SW480 (cell line): Measurements from ENCODE around the gene NUF2.
"Not testable (repeated sequence)": the region's sequence is repeated elsewhere in the genome, so short reads cannot be mapped to it uniquely, and the experiment has no call there.

Experiments used
- DNase-seq: peaks from one replicate; pipeline ENCODE4 v3.0.0-alpha.2; 2016; ENCODE audit warnings: low spot score

Gene NUF2

DNA sequence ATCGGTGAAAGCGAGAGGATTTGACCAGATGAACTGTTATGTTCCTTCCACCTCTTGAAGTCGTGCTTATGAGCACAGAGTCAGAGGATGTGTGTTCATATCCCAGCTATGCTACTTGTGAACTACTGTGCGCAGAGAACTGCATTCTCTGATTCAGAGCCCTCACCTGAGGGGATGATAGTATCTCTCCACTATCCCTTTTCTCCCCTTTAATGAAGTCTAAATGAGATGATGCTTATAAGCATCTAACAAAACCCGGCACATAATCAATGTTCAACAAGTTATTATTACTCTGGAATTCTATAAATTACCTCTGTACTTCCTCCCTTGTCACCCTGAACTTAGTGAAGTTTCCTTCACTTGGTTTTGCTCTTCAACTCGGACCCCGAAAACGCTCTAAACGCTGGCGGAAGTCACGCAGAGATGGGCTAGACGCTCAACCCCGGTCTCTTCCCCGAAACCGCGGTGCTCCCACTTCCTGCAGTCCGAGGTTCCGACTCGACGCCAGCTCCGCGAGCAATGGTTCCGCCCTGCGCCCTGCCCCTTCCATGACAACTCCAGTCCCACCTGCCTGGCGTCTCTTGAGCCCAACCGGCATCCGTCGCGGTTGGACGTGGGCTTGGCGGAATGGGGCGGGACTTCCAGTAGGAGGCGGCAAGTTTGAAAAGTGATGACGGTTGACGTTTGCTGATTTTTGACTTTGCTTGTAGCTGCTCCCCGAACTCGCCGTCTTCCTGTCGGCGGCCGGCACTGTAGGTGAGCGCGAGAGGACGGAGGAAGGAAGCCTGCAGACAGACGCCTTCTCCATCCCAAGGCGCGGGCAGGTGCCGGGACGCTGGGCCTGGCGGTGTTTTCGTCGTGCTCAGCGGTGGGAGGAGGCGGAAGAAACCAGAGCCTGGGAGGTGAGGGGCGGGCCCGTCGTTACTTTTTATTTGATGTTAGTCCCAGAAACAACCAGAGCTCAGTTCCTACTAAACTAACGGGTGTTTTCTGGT, at the start of gene NUF2:
NUF2 (plus strand) TSS at position 644 of the 995 bp plus-strand sequence. CDS start 4,098 bp downstream, outside the sequence.
- peak; percentile 95 for DNase-seq

GRCh38 chr1:163273766-163274441, 47.9 kb upstream of the NUF2 start:
- DNase-seq = no peak

- DNase-seq = no peak
Observed at GRCh38 chr1:163275222-163275621, 46.5 kb upstream of the NUF2 start.

DNA sequence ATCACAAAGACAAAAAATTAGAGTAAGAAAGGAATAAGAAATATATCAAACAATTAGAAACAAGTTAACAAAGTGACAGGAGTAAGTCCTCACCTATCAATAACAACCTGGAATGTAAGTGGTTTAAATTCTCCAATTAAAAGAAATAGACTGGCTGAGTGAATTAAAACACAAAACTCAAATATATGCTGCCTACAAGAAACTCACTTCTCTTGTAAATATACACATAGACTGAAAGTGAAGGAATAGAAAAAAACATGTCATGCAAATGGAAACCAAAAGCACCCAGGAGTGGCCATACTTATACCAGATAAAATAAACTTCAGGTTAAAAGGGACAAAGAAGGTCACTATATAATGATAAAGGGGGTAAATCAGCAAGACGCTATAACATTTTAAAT, 43.2 kb upstream of the NUF2 start:
- DNase-seq = no peak

DNA sequence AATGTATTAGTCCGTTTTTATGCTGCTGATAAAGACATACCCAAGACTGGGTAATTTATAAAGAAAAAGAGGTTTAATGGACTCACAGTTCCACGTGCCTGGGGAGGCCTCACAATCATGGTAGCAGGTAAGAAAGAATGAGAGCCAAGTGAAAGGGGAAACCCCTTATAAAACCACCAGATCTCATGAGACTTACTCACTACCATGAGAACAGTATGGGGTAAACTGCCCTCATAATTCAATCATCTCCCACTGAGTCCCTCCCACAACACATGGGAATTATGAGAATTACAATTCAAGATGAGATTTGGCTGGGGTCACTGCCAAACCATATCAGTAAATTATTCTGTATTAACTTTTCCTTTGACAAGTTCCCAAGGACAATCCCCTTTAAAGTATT, 36.9 kb upstream of the NUF2 start:
- not testable (repeated sequence) for DNase-seq

- no peak for DNase-seq
Observed at GRCh38 chr1:163290025-163290640, 31.6 kb upstream of the NUF2 start.

DNA sequence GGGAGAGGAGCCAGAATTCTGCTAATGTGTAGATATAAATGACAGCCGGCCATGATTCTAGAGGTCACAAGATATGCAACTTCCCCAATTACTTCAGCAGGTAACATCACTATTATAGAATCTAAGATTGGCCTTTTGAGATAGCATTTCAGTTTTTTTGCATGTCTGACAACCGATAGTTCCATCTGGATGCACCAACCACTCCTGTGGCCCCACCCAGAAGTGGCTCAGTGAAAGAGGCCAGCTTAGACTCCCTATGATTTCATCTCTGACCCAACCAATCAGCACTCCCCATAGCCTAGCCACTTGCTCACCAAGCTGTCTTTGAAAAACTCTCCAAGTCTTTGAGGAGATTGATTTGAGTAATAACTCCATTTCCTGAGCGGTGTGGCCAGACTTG, 30.3 kb upstream of the NUF2 start:
- no peak for DNase-seq

DNA sequence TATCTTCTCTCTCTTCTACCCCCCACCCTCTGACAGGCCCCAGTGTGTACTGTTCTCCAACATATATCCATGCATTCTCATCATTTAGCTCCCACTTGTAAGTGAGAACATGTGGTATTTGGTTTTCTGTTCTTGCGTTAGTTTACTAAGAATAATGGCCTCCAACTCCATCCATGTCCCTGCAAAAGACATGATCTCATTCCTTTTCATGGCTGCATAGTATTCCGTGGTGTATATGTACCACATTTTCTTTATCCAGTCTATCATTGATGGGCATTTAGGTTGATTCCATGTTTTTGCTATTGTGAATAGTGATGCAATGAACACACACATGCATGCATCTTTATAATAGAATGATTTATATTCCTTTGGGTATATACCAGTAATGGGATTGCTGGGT, 29.6 kb upstream of the NUF2 start:
- DNase-seq = not testable (repeated sequence)

DNA sequence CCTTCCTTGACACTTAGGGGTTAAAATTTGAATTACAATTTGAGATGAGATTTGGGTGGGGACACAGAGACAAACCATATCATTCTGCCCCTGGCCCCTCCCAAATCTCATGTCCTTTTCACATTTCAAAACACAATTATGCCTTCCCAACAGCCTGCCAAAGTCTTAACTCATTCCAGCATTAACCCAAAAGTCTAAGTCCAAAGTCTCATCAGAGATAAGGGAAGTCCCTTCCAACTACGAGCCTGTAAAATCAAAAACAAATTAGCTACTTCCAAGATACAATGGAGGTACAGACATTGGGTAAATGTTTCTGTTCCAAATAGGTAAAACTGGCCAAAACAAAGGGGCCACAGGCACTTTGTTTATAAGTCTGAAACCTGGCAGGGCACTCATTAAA, 28.3 kb upstream of the NUF2 start:
- not testable (repeated sequence) for DNase-seq

GRCh38 chr1:163295949-163296348, 25.8 kb upstream of the NUF2 start:
- DNase-seq = no peak

GRCh38 chr1:163296504-163297263, 25.1 kb upstream of the NUF2 start:
- no peak for DNase-seq

DNA sequence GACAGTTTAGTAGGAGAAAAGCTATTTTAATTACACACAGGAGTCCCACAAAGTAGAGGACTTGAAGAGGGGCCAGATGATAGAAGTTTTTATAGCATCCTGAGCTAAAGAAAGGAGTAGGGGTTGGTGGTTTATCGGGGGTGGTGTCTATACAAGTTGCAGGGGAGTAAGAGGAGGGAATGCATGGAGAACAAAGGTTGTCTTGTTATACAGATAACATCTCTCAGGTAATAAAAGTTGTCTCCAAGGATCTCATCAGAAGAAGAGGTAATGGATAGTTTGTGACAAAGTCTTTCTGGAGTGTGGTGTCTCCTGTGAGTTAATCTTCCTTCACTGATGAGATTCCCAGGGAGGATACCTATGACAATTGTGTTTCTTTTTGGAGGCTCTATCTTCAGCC, 23.4 kb upstream of the NUF2 start:
- no peak for DNase-seq

- no peak for DNase-seq
Observed at GRCh38 chr1:163300568-163300967, 21.2 kb upstream of the NUF2 start.

DNA sequence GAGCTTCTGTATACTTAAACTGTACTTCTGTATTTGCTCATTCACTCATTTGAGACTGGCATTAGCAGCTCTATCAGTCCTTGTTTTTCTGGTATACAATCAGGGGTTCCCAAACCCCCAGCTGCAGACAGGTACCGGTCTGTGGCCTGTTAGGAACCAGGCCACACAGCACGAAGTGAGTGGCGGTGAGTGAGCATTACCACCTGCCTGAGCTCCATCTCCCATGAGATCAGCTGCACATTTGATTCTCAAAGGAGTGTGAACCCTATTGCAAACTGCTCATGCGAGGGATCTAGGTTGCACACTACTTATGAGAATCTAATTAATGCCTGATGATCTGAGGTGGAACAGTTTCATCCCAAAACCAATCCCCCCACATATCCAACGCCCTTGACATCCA, 18.2 kb upstream of the NUF2 start:
- no peak for DNase-seq

- DNase-seq = no peak
Observed at GRCh38 chr1:163305441-163305840, 16.3 kb upstream of the NUF2 start.

GRCh38 chr1:163307479-163308171, 14.1 kb upstream of the NUF2 start:
- no peak for DNase-seq

DNA sequence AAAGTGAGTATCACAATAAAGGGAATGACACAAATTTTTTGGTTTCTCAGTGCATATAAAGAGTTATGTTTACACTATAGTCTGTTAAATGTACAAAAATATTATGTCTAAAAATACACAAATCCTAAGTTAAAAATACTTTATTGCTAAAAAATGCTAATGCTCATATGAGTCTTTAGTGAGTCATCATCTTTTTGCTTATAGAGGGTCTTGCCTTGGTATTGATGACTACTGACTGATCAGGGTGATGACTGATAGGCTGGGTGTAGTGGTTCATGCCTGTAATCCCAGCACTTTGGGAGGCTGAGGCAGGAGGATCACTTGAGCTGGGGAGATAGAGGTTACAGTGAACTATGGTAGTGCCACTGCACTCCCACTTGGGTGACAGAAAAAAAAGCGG, 12.9 kb upstream of the NUF2 start:
- no peak for DNase-seq

DNA sequence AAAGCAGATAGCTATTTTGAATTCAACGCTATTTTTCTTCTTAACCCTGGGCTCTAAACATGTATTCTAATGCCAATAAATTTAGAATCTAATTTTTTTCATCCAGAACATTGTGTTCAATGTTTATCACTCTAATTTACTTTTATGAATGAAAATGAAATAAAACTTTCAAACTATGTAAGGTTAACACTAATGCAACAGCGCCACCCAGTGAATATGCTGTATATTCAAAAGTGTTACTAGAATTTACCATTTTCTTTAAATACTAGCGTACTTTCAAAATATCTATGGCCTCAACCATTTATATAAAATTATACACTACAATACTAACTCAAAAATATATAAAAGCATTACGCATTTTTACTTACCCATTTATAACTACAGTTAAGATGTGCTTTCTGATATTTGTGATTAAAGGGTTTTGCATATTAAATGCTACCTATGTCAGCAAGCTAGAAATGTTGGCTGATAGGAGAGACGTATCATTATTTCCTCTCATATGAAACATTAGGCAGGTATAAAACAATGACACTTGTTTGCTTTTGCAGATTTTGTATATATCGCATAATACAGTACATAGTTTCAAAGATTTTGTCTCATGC, 5.9 kb upstream of the NUF2 start:
- peak; percentile 6 for DNase-seq

DNA sequence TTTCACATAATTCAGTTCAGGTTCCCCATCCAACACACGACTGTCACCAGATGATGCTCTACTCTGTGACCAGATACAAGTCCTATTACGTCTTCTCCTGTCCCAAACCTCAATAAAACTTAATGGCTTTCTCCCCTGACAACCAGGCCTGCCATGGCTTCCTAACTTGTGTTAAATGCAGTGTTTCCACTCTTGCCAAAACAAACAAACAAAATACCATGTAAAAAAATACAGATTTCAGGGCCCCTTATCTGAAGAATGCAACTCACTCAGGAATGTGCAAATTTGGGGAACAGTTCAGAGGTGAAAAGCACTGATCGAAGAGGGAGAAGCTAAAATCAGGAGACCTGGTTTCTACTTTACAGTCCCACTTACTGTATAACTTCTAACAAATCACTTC, 863 bp upstream of the NUF2 start:
- DNase-seq = no peak

DNA sequence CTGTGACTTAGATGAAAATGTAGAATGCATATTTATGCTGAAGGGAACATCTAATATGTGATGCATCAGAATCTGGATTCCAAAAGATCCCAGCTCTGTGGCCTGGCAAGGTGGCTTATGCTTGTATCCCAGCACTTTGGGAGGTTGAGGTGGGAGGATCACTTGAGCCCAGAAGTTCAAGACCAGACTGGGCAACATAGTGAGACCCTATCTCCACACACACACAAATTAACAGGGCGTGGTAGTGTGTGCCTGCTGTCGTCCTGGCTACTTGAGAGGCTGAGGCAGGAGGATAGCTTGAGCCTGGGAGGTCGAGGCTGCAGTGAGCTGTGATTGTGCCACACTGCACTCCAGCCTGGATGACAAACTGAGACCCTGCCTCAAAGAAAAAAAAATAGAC, 1.6 kb downstream of the NUF2 start:
- DNase-seq = not testable (repeated sequence)

DNA sequence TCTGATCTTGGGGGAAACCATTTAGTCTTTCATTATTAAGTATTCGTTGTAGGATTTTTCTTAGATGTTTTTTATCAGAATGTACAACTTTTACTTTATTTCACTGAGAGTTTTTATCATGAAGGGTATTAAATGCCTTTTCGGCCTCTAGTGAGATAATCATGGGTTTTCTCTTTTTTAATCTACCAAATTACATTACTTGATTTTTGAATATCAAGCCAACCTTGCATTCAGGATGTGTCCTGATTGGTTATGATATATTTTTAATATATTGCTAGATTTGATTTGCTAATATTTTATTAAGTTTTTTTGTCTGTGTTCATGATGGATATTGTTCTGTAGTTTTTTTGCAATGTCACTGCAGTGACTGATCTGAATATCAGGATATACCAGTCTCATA, 9.4 kb downstream of the NUF2 start:
- no peak for DNase-seq
